ENCODE data around the gene TNRC6A.
"Not testable (repeated sequence)": the region's sequence is repeated elsewhere in the genome, so short reads cannot be mapped to it uniquely, and the experiment has no call there.

TNRC6A gene

GRCh38 chr16:24721830-24722238 is 7.6 kb upstream of the TNRC6A start:
- DNase-seq = no peak
- intact Hi-C loops (cut with DNase I) = no loop called here

- no peak for DNase-seq
Observed at GRCh38 chr16:24723663-24724062, 5.8 kb upstream of the TNRC6A start.

GRCh38 chr16:24728011-24728410 is 1.4 kb upstream of the TNRC6A start:
- intact Hi-C loops (cut with DNase I) = no loop called here
- DNase-seq = peak in 1 of 10 donors; percentile 81

More at GRCh38 chr16:24723663-24724062, 5.8 kb upstream of the TNRC6A start:
- intact Hi-C loops (cut with DNase I) = no loop called here

- DNase-seq = no peak
- intact Hi-C loops (cut with DNase I) = no loop called here
Observed at GRCh38 chr16:24728891-24729242, 584 bp upstream of the TNRC6A start.

GRCh38 chr16:24729951-24730815 is 732 bp downstream of the TNRC6A start:
- DNase-seq = peak in 3 of 10 donors; percentile 13 to 41 (median 19)
- intact Hi-C loops (cut with DNase I) = loop anchor here (5.0 kb wide), 1 partner anchor 188 kb away; no protein-coding TSS in a partner anchor

GRCh38 chr16:24730914-24731313 is 1.5 kb downstream of the TNRC6A start:
- intact Hi-C loops (cut with DNase I) = loop anchor here (5.0 kb wide), 1 partner anchor 189 kb away; no protein-coding TSS in a partner anchor
- DNase-seq = no peak

GRCh38 chr16:24731722-24732419 is 2.4 kb downstream of the TNRC6A start:
- intact Hi-C loops (cut with DNase I) = loop anchor here (5.0 kb wide), 1 partner anchor 190 kb away; no protein-coding TSS in a partner anchor
- DNase-seq = no peak

- no peak for DNase-seq
- intact Hi-C loops (cut with DNase I) = loop anchor here (5.0 kb wide), 1 partner anchor 192 kb away; no protein-coding TSS in a partner anchor
Observed at GRCh38 chr16:24734382-24734781, 4.9 kb downstream of the TNRC6A start.

GRCh38 chr16:24736758-24737157 is 7.3 kb downstream of the TNRC6A start:
- no peak for DNase-seq
- intact Hi-C loops (cut with DNase I) = no loop called here

- intact Hi-C loops (cut with DNase I) = no loop called here
- no peak for DNase-seq
Observed at GRCh38 chr16:24737391-24737871, 8.0 kb downstream of the TNRC6A start.

- intact Hi-C loops (cut with DNase I) = no loop called here
- DNase-seq = no peak
Observed at GRCh38 chr16:24737916-24738594, 8.6 kb downstream of the TNRC6A start.

GRCh38 chr16:24738895-24739294 is 9.4 kb downstream of the TNRC6A start:
- no peak for DNase-seq
- intact Hi-C loops (cut with DNase I) = no loop called here

- intact Hi-C loops (cut with DNase I) = no loop called here
- DNase-seq = no peak
Observed at GRCh38 chr16:24741862-24742261, 12.4 kb downstream of the TNRC6A start.

- DNase-seq = peak in 1 of 10 donors; percentile 26
- intact Hi-C loops (cut with DNase I) = not testable (repeated sequence)
Observed at GRCh38 chr16:24742610-24743009, 13.2 kb downstream of the TNRC6A start.

GRCh38 chr16:24745391-24745790 is 15.9 kb downstream of the TNRC6A start:
- DNase-seq = peak in 1 of 10 donors; percentile 64
- intact Hi-C loops (cut with DNase I) = no loop called here

- no peak for DNase-seq
- intact Hi-C loops (cut with DNase I) = no loop called here
Observed at GRCh38 chr16:24745791-24746190, 16.3 kb downstream of the TNRC6A start.

GRCh38 chr16:24747441-24747840 is 18.0 kb downstream of the TNRC6A start:
- no peak for DNase-seq
- intact Hi-C loops (cut with DNase I) = no loop called here

- intact Hi-C loops (cut with DNase I) = no loop called here
- peak in 2 of 10 donors; percentile 15 to 22 for DNase-seq
Observed at GRCh38 chr16:24748242-24748641, 18.8 kb downstream of the TNRC6A start.

GRCh38 chr16:24749310-24749709 is 19.9 kb downstream of the TNRC6A start:
- intact Hi-C loops (cut with DNase I) = no loop called here
- DNase-seq = no peak

- DNase-seq; intact Hi-C loops (cut with DNase I): not testable (repeated sequence)
Observed at GRCh38 chr16:24749872-24750271, 20.4 kb downstream of the TNRC6A start.

- intact Hi-C loops (cut with DNase I) = no loop called here
- DNase-seq = no peak
Observed at GRCh38 chr16:24753000-24753399, 23.5 kb downstream of the TNRC6A start.
